ENCODE results near the gene RTN4IP1. TPM values are rescaled to one million over a fixed set of nuclear protein-coding genes. Genes with fewer than 3 reads are reported as not detected.

The RTN4IP1 gene
- total and polyA plus RNA-seq, 2 of the 13 experiments (the other 11 are each of a cell fraction or from before 2014, with no cell fraction given), result 5.5 to 17.2 TPM

GRCh38 chr6:106620931-106621672 is 8.2 kb downstream of the RTN4IP1 start:
- ChIA-PET POLR2A (interaction anchor here (0.7 kb wide), 1 partner anchor 248 kb away, joined by 3 read pairs; no protein-coding TSS in a partner anchor), CTCF (ENCODE audit: low intra/inter-chr PET ratio, low total read pairs) (no interaction called here)
- Histone ChIP-seq H3K27me3 (ENCODE audit: control insufficient read depth in 1 of 2, insufficient read depth in 2 of 2, low read length in 2 of 2) (no peaks in the 10 kb centered on the region), H3K4me3 (replicated peaks in 1 of 3; ENCODE audit: insufficient read depth in 1 of 3, low read depth in 2 of 3, low read length in 3 of 3) (no peak overlapping the region; a peak in 1 of 6 replicates), H3K79me2 (ENCODE audit: insufficient read depth, low read length) (no peaks in the 10 kb centered on the region), H3K4me2 (ENCODE audit: low read depth, low read length) (peak overlapping the region; percentile 55), H3K9ac (ENCODE audit: insufficient read depth, low read depth, low read length) (peak overlapping the region; percentile 54; the same call in 1 of the 2 replicates), H2AFZ (ENCODE audit: low read length) (no peak overlapping the region), H3K27ac (ENCODE audit: extremely low read length, insufficient read depth, low read length) (peak overlapping the region; percentile 49), H3K36me3 (replicated peaks in 1 of 2; ENCODE audit: control insufficient read depth in 1 of 2, insufficient read depth in 2 of 2, low read length in 2 of 2) (no peaks in the 10 kb centered on the region), H3K9me3 (ENCODE audit: low read length) (peaks cover 11% of the 10 kb centered on the region), H4K20me1 (ENCODE audit: insufficient read depth, low read length) (no peaks in the 10 kb centered on the region), H3K4me1 (ENCODE audit: insufficient read depth, low read length) (peaks cover 71% of the 10 kb centered on the region)
- intact Hi-C loops (cut with micrococcal nuclease; ENCODE audit: unreplicated experiment), result loop anchor here (10.0 kb wide), 1 partner anchor 294 kb away; no protein-coding TSS in a partner anchor
- no TSS peak for BruUV-seq (replicated peaks)
- peak; percentile 43 for DNase-seq (ENCODE audit: low spot score)
- no peak for FAIRE-seq
- in situ Hi-C loops (cut with HindIII; ENCODE audit: extremely low pct_ligation_motif_present, low pct_unique_long_range_greater_than_20kb), result no loop called here
- WGBS (ENCODE audit: low lambda C conversion rate), result 56% methylated on average over 3 of the region's 3 CpGs
- peak; percentile 55; the same call in 2 of the 3 replicates for ATAC-seq
- no peak for TF ChIP-seq ZNF383 (CRISPR knock-in tag; IDR thresholded peaks at IDR 0.05; ENCODE audit: borderline replicate concordance)
- TF ChIP-seq ARID2 (CRISPR knock-in tag; IDR thresholded peaks at IDR 0.05; ENCODE audit: borderline replicate concordance), result no peak
- no peak for TF ChIP-seq KLF13 (CRISPR knock-in tag; IDR thresholded peaks at IDR 0.05)
- no peak for TF ChIP-seq TGIF2 (CRISPR knock-in tag; IDR thresholded peaks at IDR 0.05)
- no peak for TF ChIP-seq MXD4 (CRISPR knock-in tag; IDR thresholded peaks at IDR 0.05)
- TF ChIP-seq GZF1 (CRISPR knock-in tag; IDR thresholded peaks at IDR 0.05), result no peak
- no peak for TF ChIP-seq KLF16 (CRISPR knock-in tag; IDR thresholded peaks at IDR 0.05)
- TF ChIP-seq GATA4 (IDR thresholded peaks at IDR 0.05; ENCODE audit: borderline replicate concordance, low read depth), result no peak
- no peak for TF ChIP-seq SCMH1 (CRISPR knock-in tag; IDR thresholded peaks at IDR 0.05; ENCODE audit: borderline replicate concordance)
- no peak for TF ChIP-seq PTBP1 (IDR thresholded peaks at IDR 0.05; ENCODE audit: low read depth, low read length, poor library complexity, severe bottlenecking)
- TF ChIP-seq MZF1 (CRISPR knock-in tag; IDR thresholded peaks at IDR 0.05; ENCODE audit: borderline replicate concordance), result no peak

Measured in HepG2 (cell line).